NCI-H526 (cell line): Measurements from ENCODE around the gene GAST.
"Not testable (repeated sequence)": the region's sequence is repeated elsewhere in the genome, so short reads cannot be mapped to it uniquely, and the experiment has no call there.

Experiments
- DNase-seq, 2 experiments: peaks; one replicate each; lab custom pipeline; 2025; lab: John Stamatoyannopoulos, UW

Gene GAST

GRCh38 chr17:41711669-41712400, at the start of gene GAST:
GAST (plus strand) TSS chr17:41712331; CDS start chr17:41715437, 3,106 bp downstream.
- DNase-seq = no peak

GRCh38 chr17:41663451-41664171, 48.5 kb upstream of the GAST start:
- DNase-seq = peak; percentile 68 to 75

GRCh38 chr17:41664172-41664457, 48.0 kb upstream of the GAST start:
- DNase-seq = no peak

GRCh38 chr17:41664587-41665565, 47.3 kb upstream of the GAST start:
- DNase-seq = no peak

- DNase-seq = peak; percentile 60 to 91
Observed at GRCh38 chr17:41665566-41666236, 46.4 kb upstream of the GAST start.

GRCh38 chr17:41666237-41666641, 45.9 kb upstream of the GAST start:
- DNase-seq = peak; percentile 59 to 72

- peak; percentile 58 to 88 for DNase-seq
Observed at GRCh38 chr17:41666708-41667279, 45.3 kb upstream of the GAST start.

GRCh38 chr17:41667280-41668041, 44.7 kb upstream of the GAST start:
- DNase-seq = peak in 1 of 2 experiments; percentile 56

GRCh38 chr17:41672153-41672552, 40.0 kb upstream of the GAST start:
- DNase-seq = no peak

- not testable (repeated sequence) for DNase-seq
Observed at GRCh38 chr17:41675157-41676057, 36.7 kb upstream of the GAST start.

- DNase-seq = no peak
Observed at GRCh38 chr17:41676058-41676419, 36.1 kb upstream of the GAST start.

GRCh38 chr17:41678411-41678906, 33.7 kb upstream of the GAST start:
- no peak for DNase-seq

- DNase-seq = no peak
Observed at GRCh38 chr17:41678907-41679739, 33.0 kb upstream of the GAST start.

GRCh38 chr17:41679740-41680425, 32.2 kb upstream of the GAST start:
- DNase-seq = no peak

GRCh38 chr17:41680426-41681040, 31.6 kb upstream of the GAST start:
- DNase-seq = no peak

- no peak for DNase-seq
Observed at GRCh38 chr17:41681776-41682175, 30.4 kb upstream of the GAST start.

GRCh38 chr17:41682631-41683030, 29.5 kb upstream of the GAST start:
- no peak for DNase-seq
